Measurements from ENCODE around the gene ARF5. TPM values are rescaled to one million over a fixed set of nuclear protein-coding genes. Genes with fewer than 3 reads are reported as not detected.
A peak's percentile ranks its signal among the peaks of the same experiment; 100 is the strongest.

The ARF5 gene
- total RNA-seq, 4 donors from 2014 or later = 113 to 162 (median 141) TPM

GRCh38 chr7:127581716-127582115, 6.5 kb upstream of the ARF5 start:
- TF ChIP-seq EP300 (IDR thresholded peaks at IDR 0.05) (no peak), CTCF (IDR thresholded peaks at IDR 0.05) (no peak), POLR2A (IDR thresholded peaks at IDR 0.05) (no peak), POLR2AphosphoS5 (IDR thresholded peaks at IDR 0.05) (no peak)
- ATAC-seq = no peak
- no peaks in the 10 kb centered on the region for H3K27me3 ChIP-seq
- no peaks in the 10 kb centered on the region for H3K9me3 ChIP-seq
- H3K36me3 ChIP-seq = peaks cover 0 to 40% of the 10 kb centered on the region in 2 donors
- H3K27ac ChIP-seq = no peak overlapping the region
- peaks cover 10 to 73% (median 38%) of the 10 kb centered on the region in 3 donors for H3K4me1 ChIP-seq
- H3K4me3 ChIP-seq = no peak overlapping the region
- WGBS, 2 donors (ENCODE audit: low coverage in 1 of 2) = 89 to 100% methylated on average over 1 of the region's 1 CpG

GRCh38 chr7:127582361-127582760, 5.8 kb upstream of the ARF5 start:
- WGBS, 2 donors (ENCODE audit: low coverage in 1 of 2) = 83% methylated on average over 1 of the region's 14 CpGs; no CpG with 5 or more reads in 1 of the 2 donors
- peaks cover 10 to 76% (median 38%) of the 10 kb centered on the region in 3 donors for H3K4me1 ChIP-seq
- ATAC-seq = no peak
- no peaks in the 10 kb centered on the region for H3K9me3 ChIP-seq
- TF ChIP-seq EP300 (IDR thresholded peaks at IDR 0.05) (no peak), CTCF (IDR thresholded peaks at IDR 0.05) (no peak), POLR2AphosphoS5 (IDR thresholded peaks at IDR 0.05) (no peak), POLR2A (IDR thresholded peaks at IDR 0.05) (no peak)
- H3K27ac ChIP-seq = no peak overlapping the region
- no peaks in the 10 kb centered on the region for H3K27me3 ChIP-seq
- peaks cover 0 to 40% of the 10 kb centered on the region in 2 donors for H3K36me3 ChIP-seq
- H3K4me3 ChIP-seq = peak overlapping the region in 1 of 2 donors; percentile 9

GRCh38 chr7:127584648-127585043, 3.6 kb upstream of the ARF5 start:
- H3K4me3 ChIP-seq = peak overlapping the region; percentile 82
- peaks cover 10 to 75% (median 42%) of the 10 kb centered on the region in 3 donors for H3K4me1 ChIP-seq
- peak overlapping the region; percentile 87 to 96 (median 89) for H3K27ac ChIP-seq
- WGBS, 2 donors (ENCODE audit: low coverage in 1 of 2) = 20 to 33% methylated on average over 1 to 5 of the region's 12 CpGs
- no peak for ATAC-seq
- no peaks in the 10 kb centered on the region for H3K9me3 ChIP-seq
- TF ChIP-seq CTCF (IDR thresholded peaks at IDR 0.05) = no peak
- TF ChIP-seq POLR2AphosphoS5 (IDR thresholded peaks at IDR 0.05) = no peak
- no peak for TF ChIP-seq EP300 (IDR thresholded peaks at IDR 0.05)
- TF ChIP-seq POLR2A (IDR thresholded peaks at IDR 0.05) = no peak
- peaks cover 0 to 31% of the 10 kb centered on the region in 2 donors for H3K36me3 ChIP-seq
- H3K27me3 ChIP-seq = no peaks in the 10 kb centered on the region

- Histone ChIP-seq H3K36me3 (peaks cover 0 to 35% of the 10 kb centered on the region in 2 donors), H3K27ac (peak within 1 kb of the TSS; percentile 87 to 96 (median 89)), H3K9me3 (no peaks in the 10 kb centered on the region), H3K4me1 (peaks cover 10 to 79% (median 45%) of the 10 kb centered on the region in 3 donors), H3K27me3 (no peaks in the 10 kb centered on the region), H3K4me3 (peak within 1 kb of the TSS; percentile 82)
- peak; percentile 94 for TF ChIP-seq POLR2AphosphoS5 (IDR thresholded peaks at IDR 0.05)
- TF ChIP-seq POLR2A (IDR thresholded peaks at IDR 0.05) = peak; percentile 83
- TF ChIP-seq EP300 (IDR thresholded peaks at IDR 0.05) = no peak
- 19% methylated on average over 11 of the region's 78 CpGs; no CpG with 5 or more reads in 1 of the 2 donors for WGBS, 2 donors (ENCODE audit: low coverage in 1 of 2)
- ATAC-seq = peak; percentile 87
Measured at GRCh38 chr7:127585044-127585953, 2.9 kb upstream of the ARF5 start, which contains the start of gene GCC1. Gene GCC1, minus strand, starts transcription at chr7:127585596. Its CDS starts 414 bp downstream, at chr7:127585182.

- H3K27ac ChIP-seq = peak overlapping the region in 3 of 4 donors; percentile 89 to 96 (median 89)
- no peaks in the 10 kb centered on the region for H3K27me3 ChIP-seq
- no peak for ATAC-seq
- no peaks in the 10 kb centered on the region for H3K9me3 ChIP-seq
- TF ChIP-seq EP300 (IDR thresholded peaks at IDR 0.05) (no peak), CTCF (IDR thresholded peaks at IDR 0.05) (no peak), POLR2AphosphoS5 (IDR thresholded peaks at IDR 0.05) (no peak), POLR2A (IDR thresholded peaks at IDR 0.05) (no peak)
- H3K36me3 ChIP-seq = peaks cover 0 to 38% of the 10 kb centered on the region in 2 donors
- H3K4me1 ChIP-seq = peaks cover 10 to 69% (median 43%) of the 10 kb centered on the region in 3 donors
- H3K4me3 ChIP-seq = no peak overlapping the region
- 92% methylated on average over 2 of the region's 2 CpGs; no CpG with 5 or more reads in 1 of the 2 donors for WGBS, 2 donors (ENCODE audit: low coverage in 1 of 2)
Measured at GRCh38 chr7:127586346-127586745, 1.9 kb upstream of the ARF5 start.
